GM12874 (cell line): ENCODE data around the gene DNAH10.

ENCODE experiments used
- CTCF ChIP-seq: IDR thresholded peaks from 2 replicates; pipeline ENCODE4 v1.5.1; 2011; ENCODE audit warnings: low read depth, mild to moderate bottlenecking, control low read depth, low read length, moderate library complexity; ENCODE audit not compliant: insufficient read depth

DNAH10 gene

GRCh38 chr12:123936956-123937706 lies 175.0 kb downstream of the DNAH10 start:
- no peak for TF ChIP-seq CTCF

GRCh38 chr12:123937707-123938591 lies 175.8 kb downstream of the DNAH10 start:
- no peak for TF ChIP-seq CTCF

GRCh38 chr12:123938679-123939480 lies 176.8 kb downstream of the DNAH10 start:
- peak; percentile 41 for TF ChIP-seq CTCF

GRCh38 chr12:123939716-123940626 lies 177.9 kb downstream of the DNAH10 start:
- no peak for TF ChIP-seq CTCF

GRCh38 chr12:123940627-123940966 lies 178.5 kb downstream of the DNAH10 start:
- TF ChIP-seq CTCF = no peak

- TF ChIP-seq CTCF = no peak
Observed at GRCh38 chr12:123941000-123941399, 178.9 kb downstream of the DNAH10 start.
